Kidney (tissue), 14 donors: Measurements from ENCODE around the gene RTL1. TPM values are rescaled to one million over a fixed set of nuclear protein-coding genes. Genes with fewer than 3 reads are reported as not detected.
A peak's percentile ranks its signal among the peaks of the same experiment; 100 is the strongest.

ENCODE experiments used
- DNase-seq, 5 donors: peaks; one replicate each; pipeline ENCODE4 v3.0.0-alpha.2; 2013 to 2020
- FAIRE-seq: peaks from 2 replicates; lab custom pipeline; 2012; peaks lifted over from hg19 to GRCh38; lab: Jason Lieb, UNC
- H3K27ac ChIP-seq, 2 donors: one replicate each; pipeline ENCODE4 v1.7.0; 2013; ENCODE audit warnings: low read depth in 2 of 2, low read length in 2 of 2, inconsistent platforms in 1 of 2
- H3K27me3 ChIP-seq: one replicate; pipeline ENCODE4 v1.7.1; 2013; ENCODE audit warnings: low read length, inconsistent platforms; ENCODE audit not compliant: control insufficient read depth, insufficient read depth
- H3K36me3 ChIP-seq, 3 donors: one replicate each; pipeline versions ENCODE4 v1.7.0 to v1.7.1; 2013; ENCODE audit warnings: low read length in 3 of 3, control low read depth in 1 of 3, inconsistent platforms in 1 of 3; ENCODE audit not compliant: insufficient read depth in 3 of 3, control insufficient read depth in 2 of 3
- H3K4me1 ChIP-seq, 3 donors: one replicate each; pipeline versions ENCODE4 v1.7.0 to v1.7.1; 2013; ENCODE audit warnings: low read length in 3 of 3, inconsistent platforms in 1 of 3, low read depth in 1 of 3; ENCODE audit not compliant: control insufficient read depth in 2 of 3, insufficient read depth in 2 of 3
- H3K4me3 ChIP-seq, 3 donors: one replicate each; pipeline versions ENCODE4 v1.7.0 to v1.8.1; 2013; ENCODE audit warnings: low read length in 3 of 3, control low read depth in 1 of 3, inconsistent platforms in 1 of 3
- H3K9ac ChIP-seq, 3 donors: one replicate each; pipeline versions ENCODE4 v1.7.0 to v1.7.1; 2013; ENCODE audit warnings: low read length in 3 of 3, control low read depth in 1 of 3, inconsistent platforms in 1 of 3
- H3K9me3 ChIP-seq, 3 donors: one replicate each; pipeline versions ENCODE4 v1.7.0 to v1.7.1; 2013; ENCODE audit warnings: low read length in 3 of 3, control low read depth in 1 of 3, inconsistent platforms in 1 of 3; ENCODE audit not compliant: control insufficient read depth in 2 of 3, insufficient read depth in 1 of 3
- intact Hi-C: fragments of 100-400 bp; cut with DNase I; formaldehyde crosslinking; loops from one replicate; pipeline ENCODE4 v1.11.1; 2022
- polyA plus RNA-seq: library from polyadenylated mRNA; stranded (reverse); fragments of 350-450 nt; fragmentation: Illumina TruSeq; extraction: RNeasy Lipid Tissue Mini Kit (QIAGEN cat#74804); gene quantifications from one replicate; pipeline ENCODE4 v1.2.3, GENCODE V29; 2014; ENCODE audit warnings: low read depth, low replicate concordance; ENCODE audit not compliant: insufficient read depth
- total RNA-seq: library from RNA; stranded (reverse); fragmentation: NEBNext Ultra II Directional; extraction: Animal tissue kit (Norgen Biotek cat#: 25700); gene quantifications from one replicate; pipeline ENCODE4 v1.2.1, GENCODE V29; 2021
- TF ChIP-seq, protein P1 (sequence below): IDR thresholded peaks from 3 replicates; pipeline ENCODE4 v1.5.1; 2012; ENCODE audit warnings: mild to moderate bottlenecking, moderate library complexity, borderline replicate concordance; ENCODE audit not compliant: insufficient read depth; ENCODE audit errors: extremely low read depth
- donor health status: control.
- donor health status: control.
- donor health status: control.
- donor health status: control.
- donor health status: control.
- donor health status: DM: yes; HTN: yes; CAD: no.
- donor health status: Normal renal cell carcinoma (clear cell type).

The RTL1 gene
- total and polyA plus RNA-seq, 2 donors from 2014 or later, result not detected

DNA sequence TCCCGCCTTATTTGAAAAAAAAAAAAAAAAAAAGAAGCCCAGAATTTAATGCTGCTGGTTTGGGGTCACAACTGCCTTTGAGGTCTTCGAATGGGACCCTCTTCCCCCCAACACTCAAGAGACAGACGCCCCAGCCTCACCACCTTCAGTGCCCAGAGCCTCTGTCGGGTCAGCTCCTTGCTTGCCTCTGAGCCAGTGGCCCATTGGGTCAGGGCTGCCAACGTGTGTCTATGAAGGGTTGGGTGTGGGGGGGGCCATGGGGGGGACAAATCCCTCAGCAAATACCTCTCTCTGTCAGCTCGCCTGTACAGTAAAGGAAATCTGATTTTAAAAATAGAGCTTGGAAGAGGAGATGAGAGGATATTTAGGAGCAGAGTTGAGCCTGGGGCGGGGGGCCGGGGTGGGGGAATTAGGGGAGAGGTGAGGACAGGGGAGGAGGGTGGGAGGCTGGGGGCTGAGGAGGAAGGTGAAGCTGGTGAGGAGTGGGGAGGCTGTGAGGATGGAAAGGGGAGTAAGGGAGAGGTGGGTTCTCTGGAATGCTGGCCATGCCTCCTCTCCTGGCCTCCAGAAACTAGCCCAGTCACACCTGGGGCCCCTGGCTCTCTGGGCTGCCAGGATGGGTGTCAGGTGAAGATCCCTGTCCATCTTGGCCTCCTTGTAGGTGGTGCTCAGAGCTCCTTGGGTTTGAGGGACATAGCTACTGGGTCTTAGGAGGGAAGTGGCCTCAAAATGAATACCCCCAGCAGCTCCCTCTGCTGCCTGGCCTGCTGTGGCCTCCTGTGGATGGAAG is 13.3 kb downstream of the RTL1 start:
- no peak overlapping the region for H3K4me3 ChIP-seq
- H3K4me1 ChIP-seq, result no peaks in the 10 kb centered on the region
- FAIRE-seq (no peak), DNase-seq (peak in 2 of 5 donors; percentile 22 to 49)
- intact Hi-C loops, result no loop called here
- no peaks in the 10 kb centered on the region for H3K9me3 ChIP-seq
- no peaks in the 10 kb centered on the region for H3K36me3 ChIP-seq
- H3K27me3 ChIP-seq, result no peaks in the 10 kb centered on the region
- no peak overlapping the region for H3K27ac ChIP-seq
- TF ChIP-seq, protein P1, sequence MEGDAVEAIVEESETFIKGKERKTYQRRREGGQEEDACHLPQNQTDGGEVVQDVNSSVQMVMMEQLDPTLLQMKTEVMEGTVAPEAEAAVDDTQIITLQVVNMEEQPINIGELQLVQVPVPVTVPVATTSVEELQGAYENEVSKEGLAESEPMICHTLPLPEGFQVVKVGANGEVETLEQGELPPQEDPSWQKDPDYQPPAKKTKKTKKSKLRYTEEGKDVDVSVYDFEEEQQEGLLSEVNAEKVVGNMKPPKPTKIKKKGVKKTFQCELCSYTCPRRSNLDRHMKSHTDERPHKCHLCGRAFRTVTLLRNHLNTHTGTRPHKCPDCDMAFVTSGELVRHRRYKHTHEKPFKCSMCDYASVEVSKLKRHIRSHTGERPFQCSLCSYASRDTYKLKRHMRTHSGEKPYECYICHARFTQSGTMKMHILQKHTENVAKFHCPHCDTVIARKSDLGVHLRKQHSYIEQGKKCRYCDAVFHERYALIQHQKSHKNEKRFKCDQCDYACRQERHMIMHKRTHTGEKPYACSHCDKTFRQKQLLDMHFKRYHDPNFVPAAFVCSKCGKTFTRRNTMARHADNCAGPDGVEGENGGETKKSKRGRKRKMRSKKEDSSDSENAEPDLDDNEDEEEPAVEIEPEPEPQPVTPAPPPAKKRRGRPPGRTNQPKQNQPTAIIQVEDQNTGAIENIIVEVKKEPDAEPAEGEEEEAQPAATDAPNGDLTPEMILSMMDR, result no peak
- no peak overlapping the region for H3K9ac ChIP-seq

DNA sequence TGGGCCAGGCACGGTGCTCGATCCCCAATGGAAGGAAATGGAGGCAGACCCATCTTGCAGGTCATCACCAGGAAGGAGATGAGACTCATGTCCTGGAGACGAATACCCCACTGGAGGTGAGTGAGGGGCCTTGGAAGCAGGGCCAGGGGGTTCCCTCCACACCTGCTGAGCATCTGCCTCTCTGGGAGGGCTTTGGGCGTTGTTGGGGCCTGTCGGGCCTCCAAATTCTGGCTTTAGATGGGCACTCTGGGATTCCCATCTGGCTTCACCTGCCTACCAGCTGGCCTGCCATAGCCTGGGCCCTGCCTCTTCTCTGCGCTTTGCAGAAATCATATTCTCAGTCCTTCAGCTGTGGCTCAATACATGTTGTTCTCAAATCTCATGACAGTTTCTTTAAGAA is 13.9 kb downstream of the RTL1 start:
- H3K27me3 ChIP-seq, result no peaks in the 10 kb centered on the region
- H3K27ac ChIP-seq, result no peak overlapping the region
- H3K4me1 ChIP-seq, result no peaks in the 10 kb centered on the region
- TF ChIP-seq, protein P1, result no peak
- H3K9me3 ChIP-seq, result no peaks in the 10 kb centered on the region
- intact Hi-C loops, result no loop called here
- DNase-seq (peak in 2 of 5 donors; percentile 20 to 35), FAIRE-seq (no peak)
- no peak overlapping the region for H3K4me3 ChIP-seq
- no peak overlapping the region for H3K9ac ChIP-seq
- H3K36me3 ChIP-seq, result no peaks in the 10 kb centered on the region

DNA sequence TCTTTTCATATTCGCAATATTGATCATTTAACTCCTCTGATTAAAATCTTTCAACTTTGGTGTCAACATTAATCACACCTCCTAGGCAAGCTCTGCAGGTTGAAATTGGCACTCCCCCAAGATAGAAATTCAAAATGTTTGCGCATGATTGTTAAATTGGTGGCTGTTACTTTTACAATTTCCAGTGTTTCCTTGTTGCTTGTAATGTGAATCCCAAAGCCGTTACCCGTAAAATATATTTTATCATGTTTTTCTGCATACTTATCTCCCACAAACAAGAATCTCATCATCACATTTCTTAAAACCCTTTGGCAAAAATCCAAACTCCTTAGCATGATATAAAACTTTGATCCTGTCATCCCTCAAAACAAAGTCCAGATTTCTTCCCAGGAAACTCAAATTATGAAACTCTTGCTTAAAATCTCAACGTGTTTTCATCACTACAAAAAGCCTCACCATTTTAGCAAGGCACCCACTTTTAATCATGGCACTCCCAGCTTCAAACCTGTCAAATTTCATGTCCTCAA is 14.7 kb downstream of the RTL1 start:
- intact Hi-C loops, result no loop called here
- Histone ChIP-seq H3K27ac (no peak overlapping the region), H3K9ac (no peak overlapping the region), H3K27me3 (no peaks in the 10 kb centered on the region), H3K36me3 (no peaks in the 10 kb centered on the region), H3K9me3 (no peaks in the 10 kb centered on the region), H3K4me1 (no peaks in the 10 kb centered on the region), H3K4me3 (no peak overlapping the region)
- DNase-seq (peak in 1 of 5 donors; percentile 36), FAIRE-seq (no peak)
- TF ChIP-seq, protein P1, result no peak
